Right renal pelvis (tissue), 4 donors: Measurements from ENCODE around the gene ITGBL1. TPM values are rescaled to one million over a fixed set of nuclear protein-coding genes. Genes with fewer than 3 reads are reported as not detected.

ENCODE experiments used
- DNase-seq, 4 donors: peaks; one replicate each; pipeline ENCODE4 v3.0.0-alpha.2; 2013; ENCODE audit warnings: low read depth in 4 of 4, low spot score in 3 of 4, missing footprints in 1 of 4
- polyA plus RNA-seq, 4 donors: library from polyadenylated mRNA; unstranded; fragments of 120-200 nt; gene quantifications; one replicate each; pipeline ENCODE4 v1.2.1, GENCODE V29; 2013; ENCODE audit not compliant: insufficient read length in 4 of 4

Gene ITGBL1
- polyA plus RNA-seq, 4 donors, result 0.45 to 2.8 (median 0.95) TPM

DNA sequence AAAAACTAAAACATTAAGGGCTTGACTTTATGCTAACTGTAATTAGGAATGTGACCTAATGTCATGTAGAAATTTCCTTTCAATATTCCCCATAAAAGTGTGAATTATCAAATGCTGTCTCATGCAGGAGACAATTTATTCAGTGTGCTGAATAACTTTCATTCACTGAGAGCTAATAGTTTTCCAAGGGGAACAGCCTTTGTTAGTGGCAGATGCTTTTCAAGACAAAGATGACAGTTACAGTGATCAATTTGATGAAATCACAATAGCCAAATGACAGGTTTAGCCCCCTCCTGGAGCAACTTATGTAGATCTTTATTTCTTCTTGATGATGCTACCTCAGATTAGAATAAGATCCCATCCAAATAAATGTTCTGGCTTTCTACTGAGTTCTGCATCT lies 275.5 kb downstream of the ITGBL1 start:
- no peak for DNase-seq

DNA sequence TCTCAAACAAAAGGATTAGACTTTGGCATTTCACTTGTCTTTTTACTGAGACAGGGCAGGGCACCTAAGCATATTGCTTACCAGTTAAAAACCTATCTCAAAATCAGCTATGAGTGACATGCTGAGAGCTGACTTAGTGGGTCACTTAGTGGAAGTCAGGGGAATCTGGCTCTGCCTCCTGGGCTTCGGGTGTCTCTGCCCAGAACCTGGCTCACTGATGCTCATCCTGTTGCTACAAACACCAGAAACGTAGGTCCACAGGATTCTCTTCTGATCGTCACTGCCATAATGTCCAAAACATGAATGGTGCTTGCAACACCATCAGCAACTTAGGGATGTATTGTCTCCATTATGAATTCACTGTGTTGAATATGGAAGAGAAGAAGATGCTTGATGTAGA lies 276.1 kb downstream of the ITGBL1 start:
- no peak for DNase-seq

DNA sequence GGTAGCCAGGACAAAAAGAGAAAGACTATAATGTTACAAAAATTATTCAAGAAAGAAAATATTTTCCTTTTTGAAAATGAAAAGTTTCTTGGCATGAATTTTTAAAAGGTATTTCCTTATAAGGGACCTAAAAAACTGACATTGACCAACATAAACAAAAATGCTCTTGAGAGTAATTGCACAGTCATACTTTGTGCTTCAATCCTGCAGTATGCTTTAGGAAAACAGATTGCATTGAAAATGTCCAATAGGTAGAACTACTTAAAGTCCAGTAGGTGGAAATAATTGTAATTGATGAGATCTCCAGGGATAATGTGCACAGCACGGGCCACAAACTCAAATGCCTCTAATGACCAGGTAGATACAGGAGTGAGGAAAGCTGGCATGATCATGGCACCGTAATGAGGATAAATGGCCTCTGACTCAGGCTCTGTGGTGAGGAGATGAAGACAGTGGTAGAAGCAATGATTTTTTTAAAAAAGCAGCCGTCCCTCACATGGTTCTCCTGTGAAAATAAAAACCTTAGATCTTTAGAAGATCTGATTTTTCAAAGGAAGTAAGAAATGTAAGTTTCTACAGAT lies 278.0 kb downstream of the ITGBL1 start:
- no peak for DNase-seq

DNA sequence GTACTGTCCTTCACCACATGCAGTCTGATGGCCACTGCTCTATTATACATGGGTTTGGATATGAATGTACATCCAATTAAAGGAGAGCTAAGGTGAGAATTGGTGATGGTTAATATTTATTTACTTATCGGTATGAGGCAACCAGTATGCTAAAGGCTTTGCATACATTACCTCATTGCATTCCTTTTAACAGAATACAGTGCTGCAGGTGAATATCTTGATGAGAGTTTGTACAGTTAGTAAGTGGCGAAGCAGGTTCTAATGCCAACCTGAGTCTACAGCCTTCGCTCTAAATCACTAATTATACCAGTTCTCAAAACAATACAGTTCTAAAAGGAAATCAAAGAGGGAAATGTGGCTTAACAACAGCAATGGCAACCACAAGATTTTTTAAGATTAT lies 284.1 kb downstream of the ITGBL1 start:
- no peak for DNase-seq

DNA sequence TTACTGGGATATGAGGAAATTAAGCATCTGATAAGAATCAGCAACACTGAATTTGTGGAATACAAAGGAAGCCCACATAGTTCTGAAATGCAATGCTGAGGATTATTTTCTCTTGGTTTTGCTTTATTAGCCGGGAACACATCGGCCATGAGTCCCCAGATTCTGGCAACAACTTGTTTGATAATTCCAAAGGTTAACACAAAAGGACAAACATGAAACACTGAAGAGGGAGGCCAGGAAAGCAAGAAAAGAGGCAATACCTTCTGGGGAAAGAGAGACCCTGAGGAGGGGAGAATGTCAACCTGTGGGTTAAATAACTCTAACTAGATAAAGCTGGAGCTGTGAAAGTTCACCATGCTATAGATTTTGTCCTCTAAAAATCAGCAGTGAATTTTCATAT lies 285.9 kb downstream of the ITGBL1 start:
- no peak for DNase-seq

DNA sequence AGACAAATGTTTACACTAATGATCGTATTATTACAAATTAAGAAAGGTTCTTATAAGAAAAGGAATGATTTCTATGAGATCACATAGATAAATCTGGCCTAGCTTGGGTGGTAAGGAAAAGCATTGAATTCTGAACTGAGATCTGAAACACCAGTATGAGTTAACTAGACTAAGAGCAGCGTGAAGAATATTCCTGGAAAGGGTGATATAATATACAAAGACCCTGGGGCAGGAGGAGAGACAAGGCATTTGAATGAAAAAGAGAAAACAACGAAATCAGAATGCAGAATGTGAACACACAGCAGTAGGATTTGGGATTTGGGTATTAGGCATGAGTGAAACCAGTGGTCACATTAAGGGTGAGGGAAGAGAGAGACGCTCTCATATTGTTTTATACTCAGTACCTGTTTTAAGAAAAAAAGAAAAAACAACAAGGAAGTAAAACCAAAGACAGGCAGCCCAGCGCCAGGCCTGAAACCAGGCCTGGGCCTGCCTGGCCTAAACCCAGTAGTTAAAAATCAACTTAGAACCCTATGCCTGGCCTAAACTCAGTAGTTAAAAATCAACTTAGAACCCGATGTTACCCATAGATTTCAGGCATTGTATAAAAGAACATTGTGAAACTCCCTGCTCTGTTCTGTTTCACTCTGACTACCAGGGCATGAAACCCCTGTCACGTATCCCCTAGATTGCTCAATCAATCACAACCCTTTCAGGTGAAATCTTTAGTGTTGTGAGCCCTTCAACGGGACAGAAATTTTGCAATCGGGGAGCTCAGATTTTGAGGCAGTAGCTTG lies 287.1 kb downstream of the ITGBL1 start:
- no peak for DNase-seq

DNA sequence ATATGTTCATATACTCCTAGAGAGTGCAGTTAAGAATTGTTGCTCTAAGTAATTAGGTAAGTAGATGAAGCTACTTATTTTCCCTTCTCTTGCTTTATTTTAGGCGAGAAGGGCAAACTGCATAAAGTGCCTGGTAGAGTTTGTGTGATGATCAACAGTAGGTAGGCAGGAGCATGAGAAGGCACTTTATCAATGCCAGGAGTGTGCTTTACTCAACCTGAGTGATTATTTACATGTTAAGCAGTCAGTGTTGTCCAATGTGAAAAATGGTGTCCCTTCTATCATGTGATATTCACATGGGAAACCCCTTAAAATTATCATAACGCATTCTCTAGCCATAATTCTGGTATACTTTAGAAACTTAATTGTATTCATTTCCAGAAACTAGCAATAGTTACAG lies 294.0 kb downstream of the ITGBL1 start:
- no peak for DNase-seq

DNA sequence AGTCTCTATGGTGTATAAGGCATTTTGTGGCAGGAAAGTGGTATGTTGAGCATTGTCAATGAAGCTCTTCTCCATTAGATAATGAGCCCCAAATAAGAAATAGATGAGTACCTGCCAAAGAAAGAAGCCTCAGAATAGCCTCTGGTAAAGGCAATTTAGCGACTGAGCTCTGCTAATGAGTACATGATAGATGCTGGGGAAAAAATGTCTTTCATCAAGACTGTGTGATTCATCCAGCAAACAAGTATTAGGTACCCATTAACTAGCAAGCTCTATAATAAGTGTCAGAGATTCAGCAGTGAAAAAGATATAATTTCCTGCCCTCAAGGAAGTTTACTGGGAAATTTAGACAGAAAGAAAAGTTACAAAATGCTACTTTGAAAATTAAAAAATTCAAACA lies 294.6 kb downstream of the ITGBL1 start:
- no peak for DNase-seq

DNA sequence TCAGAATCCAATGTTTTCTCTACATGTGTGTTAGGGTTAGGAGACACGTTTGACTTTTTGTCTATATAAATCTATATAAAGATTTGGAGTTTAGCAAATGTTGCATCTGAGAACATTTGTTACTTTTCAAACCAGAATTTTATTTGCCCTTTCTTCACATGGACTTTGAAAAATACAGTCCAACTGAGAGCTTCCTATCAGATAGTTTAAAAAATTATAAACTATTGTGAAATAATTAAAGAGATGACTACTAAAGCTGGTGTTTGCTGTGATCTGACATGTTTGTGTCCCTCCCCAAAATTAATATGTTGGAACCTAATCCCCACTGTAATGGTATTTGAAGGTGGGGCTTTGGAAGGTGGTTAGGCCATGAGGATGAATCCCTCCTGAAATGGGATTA lies 297.1 kb downstream of the ITGBL1 start:
- DNase-seq, result no peak

DNA sequence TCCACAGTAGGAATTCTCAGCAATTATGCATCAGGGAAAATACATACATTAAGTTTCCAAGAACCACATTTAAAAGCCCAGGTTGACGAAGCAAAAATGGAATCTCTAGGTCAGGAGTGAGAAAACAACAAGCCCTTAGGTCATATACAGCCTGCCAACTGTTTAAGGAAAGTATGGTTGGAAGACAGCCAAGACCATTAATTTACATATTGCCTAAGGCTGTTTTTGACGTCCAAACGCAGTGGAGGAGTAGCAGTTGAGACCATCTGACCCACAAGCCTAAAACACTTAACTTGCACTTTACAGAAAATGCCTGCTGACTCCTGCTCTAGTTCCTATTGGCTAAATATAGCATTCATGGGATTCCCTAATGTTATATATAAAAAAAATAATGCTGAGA lies 299.0 kb downstream of the ITGBL1 start:
- DNase-seq, result peak; percentile 27 to 48 (median 38)

DNA sequence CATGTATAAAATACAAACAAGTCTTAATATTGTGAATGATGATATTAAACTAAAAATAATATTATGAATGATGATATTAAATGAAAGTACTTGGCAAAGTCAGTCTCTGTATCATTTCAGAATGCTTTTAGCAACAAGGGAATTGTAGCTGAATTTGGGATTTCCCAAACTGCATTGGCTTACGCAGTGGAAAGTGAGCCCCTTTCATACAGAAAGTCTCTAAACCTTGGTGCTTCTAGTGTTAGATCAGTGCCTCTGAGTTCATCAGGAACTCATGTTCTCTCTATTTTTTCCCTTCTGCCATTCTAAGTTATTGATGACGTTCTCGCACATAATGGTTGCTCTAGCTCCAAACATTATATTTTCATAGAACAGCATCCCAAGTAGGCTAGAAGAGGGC lies 300.0 kb downstream of the ITGBL1 start:
- DNase-seq, result no peak

DNA sequence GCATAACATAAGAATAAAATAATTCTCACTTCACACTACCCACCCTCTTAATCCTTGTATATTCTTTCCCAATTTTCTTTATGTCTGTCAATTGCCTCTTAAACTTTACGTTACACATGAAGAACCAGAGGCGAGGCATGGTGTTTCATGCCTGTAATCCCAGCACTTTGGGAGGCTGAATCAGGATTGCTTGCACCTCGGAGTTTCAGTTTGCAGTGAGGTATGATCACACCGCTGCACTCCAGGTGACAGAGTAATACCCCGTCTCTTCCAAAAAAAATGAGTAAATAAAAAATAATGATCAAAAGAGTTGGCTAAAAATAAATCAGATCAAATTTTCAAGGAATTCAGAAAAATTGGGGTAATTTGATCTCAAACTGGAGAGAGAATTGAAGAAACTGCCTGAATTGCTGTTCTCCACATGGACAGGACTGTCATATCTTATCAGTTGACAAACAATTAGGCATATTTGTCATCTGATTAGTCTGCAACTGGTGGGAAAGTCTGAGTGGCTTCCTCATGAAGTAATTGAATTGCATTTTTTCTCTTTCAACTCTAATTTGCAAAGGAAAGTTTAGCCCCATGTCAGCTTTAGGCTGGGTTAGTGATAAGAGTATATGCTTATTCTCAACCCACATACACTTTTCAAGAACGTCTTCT lies 302.9 kb downstream of the ITGBL1 start:
- DNase-seq, result no peak

DNA sequence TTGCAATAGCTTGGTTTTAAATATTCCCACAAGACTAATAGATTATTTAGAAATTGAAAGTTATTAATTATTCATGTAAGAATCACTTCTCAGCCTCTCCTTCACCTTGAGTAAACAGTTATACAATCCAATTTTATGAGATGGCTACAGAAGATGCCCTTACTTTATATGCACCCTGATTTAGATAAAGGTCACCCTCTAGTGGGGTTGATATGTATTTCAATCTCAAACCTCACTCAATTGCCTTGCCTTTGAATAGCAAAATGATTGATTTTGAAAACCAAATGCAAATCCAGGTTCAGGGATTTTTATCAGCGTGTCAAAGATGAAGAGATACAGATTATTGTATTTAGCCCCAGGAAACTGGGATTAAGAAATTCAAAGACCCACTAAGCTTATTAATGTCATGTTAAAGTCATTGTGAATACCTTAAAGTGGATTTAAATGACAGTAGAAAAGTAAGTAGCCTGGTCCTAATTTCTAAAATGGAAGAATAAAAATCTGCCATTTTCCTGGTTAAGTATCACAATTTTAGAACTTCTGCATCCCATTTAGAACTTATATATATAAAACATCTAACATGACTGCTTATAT lies 305.1 kb downstream of the ITGBL1 start:
- DNase-seq, result no peak

DNA sequence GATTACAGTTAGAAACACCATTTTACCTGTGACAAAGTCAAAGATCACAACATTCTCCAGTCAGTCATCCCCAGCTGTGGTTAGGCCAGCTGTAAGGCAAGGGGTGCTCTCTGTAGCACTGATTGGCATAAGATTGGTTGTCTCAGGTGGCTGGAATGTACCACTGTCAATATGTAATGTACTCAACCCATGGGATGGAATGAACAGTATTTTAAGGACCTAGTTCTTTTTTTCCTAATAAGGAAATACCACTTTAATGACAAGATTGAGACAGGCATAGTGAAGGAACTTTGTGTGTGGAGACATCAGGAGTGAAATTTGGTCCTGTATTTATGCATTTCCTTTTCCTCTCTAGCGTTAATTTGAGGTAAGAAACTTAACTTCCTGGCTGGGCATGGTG lies 310.7 kb downstream of the ITGBL1 start:
- DNase-seq, result no peak

Other genes with a start within 250 kb of the ITGBL1 start
- gene NALCN, start 36.2 kb upstream of the ITGBL1 start, polyA plus RNA-seq, result 1 to 10 TPM in 2 of 4 donors, under 1 TPM in 2; 0.86 to 1.5 (median 1.1) TPM